GM20431 (cell line): ENCODE results near the gene NSMCE3.
"Not testable (repeated sequence)": the region's sequence is repeated elsewhere in the genome, so short reads cannot be mapped to it uniquely, and the experiment has no call there.

Source experiments
- in situ Hi-C: fragments of 300-500 bp; cut with MseI, MboI; formaldehyde crosslinking; loops from one replicate; pipeline ENCODE4 v1.15.0; 2020; ENCODE audit warnings: low sequenced_read_pairs; ENCODE audit not compliant: unreplicated experiment

Gene NSMCE3

DNA sequence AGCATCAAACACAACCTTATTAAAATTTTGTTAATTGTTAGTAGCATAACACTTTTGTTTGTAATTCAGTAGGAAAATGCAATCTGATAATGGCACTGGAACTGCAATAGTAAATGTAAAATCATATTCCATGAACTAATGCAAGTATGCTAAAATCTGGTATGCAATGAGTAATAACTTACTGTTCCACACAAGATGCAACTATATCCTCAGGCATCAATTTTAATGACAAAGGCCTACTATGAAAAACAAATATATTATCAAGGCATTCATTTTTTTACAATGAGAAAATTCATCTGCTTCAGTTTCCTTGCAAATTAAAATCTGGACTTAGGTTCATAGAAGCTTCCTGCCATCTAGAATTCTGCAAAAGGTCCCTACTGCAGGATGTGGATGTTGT is 1.4 kb upstream of the NSMCE3 start:
- in situ Hi-C loops: no loop called here

GRCh38 chr15:29270169-29270955 is 740 bp upstream of the NSMCE3 start:
- in situ Hi-C loops: no loop called here

DNA sequence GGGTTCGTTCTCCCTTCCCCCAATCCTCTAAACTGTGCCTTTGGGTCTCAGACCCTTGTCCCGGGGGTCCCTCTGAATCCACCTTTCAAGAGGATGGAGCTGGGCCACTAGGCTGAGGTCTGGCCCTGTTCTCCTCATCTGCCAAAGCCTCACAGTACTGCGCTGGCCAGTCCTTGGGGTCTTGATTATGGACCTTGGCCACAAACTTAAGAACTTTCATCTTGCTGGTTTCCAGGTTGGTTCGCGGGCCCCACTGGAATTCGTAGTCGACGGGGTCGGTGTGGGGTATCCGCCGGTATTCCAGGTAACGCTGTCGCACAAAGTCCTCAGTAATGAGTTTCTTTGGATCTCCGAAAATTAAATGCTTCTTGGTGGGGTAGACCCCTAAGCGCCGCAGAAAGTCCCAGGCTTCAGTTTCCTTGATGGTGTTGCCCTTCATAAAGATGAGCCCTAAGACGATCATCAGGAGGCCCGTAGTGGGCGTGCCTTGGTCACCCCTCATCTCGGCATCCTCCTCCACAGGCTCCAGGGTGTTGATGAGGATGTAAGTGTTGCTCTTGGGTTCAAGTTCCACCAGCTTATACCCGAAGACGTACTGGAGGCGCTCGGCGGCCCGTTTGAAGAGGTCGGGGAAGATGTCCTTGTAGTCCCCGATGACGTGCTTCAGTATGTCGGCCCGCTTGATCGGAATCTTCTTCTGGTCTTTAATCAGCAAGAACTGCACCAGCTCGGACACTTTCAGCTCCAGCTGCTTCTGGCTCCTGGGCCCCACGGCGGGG is 727 bp downstream of the NSMCE3 start:
- in situ Hi-C loops: no loop called here

DNA sequence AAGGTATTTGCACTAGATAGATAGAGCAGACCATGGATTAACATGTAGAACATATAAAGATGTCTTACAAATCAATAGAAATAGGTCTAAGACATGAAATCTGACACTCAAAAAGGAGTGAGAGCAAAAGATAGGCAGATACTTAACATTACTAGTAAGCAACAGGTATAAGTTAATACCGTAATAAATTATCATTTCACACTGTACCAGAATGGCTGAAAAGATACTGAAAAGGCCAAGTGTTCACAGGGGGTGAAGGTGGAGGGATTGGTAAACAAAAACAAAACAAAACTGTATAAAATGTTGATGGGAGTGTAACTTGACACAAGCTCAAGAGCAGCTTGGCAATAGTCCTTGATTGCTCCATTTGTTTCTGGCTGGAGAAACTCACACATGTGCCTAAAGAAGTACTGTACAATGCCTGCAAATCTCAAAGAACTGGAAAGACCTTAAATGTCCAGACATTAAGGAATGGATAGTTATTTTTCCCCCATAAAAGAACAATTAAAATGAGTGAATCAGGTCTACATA is 3.5 kb downstream of the NSMCE3 start:
- in situ Hi-C loops: no loop called here

DNA sequence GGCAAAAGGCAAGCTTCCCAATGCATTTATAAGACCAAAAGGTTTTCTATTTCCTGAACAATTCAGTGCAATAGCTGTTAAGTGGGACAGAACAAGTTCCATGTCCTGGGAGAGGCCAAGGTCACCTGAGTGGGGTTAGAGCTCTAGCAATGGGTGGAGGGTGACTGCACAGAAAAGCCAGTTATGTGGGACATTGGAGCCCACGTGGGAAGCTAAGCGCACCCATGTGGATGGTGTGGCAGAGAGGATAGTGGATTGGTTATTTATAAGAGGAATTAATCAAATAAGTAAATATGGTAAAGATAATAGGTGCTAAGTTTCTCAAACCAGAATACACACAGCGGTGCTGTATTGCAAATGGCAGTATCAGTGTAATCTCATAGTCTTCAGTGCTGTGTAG is 6.3 kb downstream of the NSMCE3 start:
- in situ Hi-C loops: no loop called here

- in situ Hi-C loops: no loop called here
These were observed 6.9 kb downstream of the NSMCE3 start for GRCh38 chr15:29262738-29263137.

DNA sequence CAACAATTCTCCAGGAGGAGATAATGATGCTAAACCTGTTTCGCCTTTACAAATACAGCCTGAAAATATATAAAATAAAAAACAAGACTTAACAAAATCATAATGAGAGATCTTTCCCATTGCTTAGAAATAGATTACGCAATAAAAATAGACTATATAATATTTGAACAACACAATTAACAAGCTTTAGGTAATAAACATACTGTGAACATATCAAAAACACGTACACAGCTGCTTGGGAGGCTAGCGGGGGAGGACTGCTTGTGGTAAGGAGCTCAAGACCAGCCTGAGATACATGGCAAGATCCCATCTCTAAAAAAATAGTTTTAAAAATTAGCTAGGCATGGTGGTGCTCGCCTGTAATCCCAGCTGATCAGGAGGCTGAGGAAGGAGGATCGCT is 8.7 kb downstream of the NSMCE3 start:
- in situ Hi-C loops: no loop called here

DNA sequence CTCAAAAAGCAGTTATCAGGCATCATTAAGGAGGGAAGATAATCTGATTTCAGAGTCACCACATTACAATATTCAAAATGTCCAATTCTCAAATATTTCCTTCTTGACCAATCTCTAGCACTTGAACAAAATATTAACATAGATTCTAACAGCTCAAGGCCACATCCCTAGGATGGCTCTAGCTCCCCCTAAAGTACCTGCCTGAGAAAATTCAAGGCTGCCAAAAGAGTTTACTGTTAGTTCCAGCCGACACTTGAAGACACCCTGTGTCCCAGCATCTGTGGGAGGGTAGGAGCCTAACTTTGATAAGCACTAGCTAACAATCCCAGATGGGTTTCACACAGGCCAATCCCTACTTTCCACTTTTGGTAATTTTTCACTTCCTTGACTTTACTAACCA is 10.4 kb downstream of the NSMCE3 start:
- in situ Hi-C loops: no loop called here

GRCh38 chr15:29252234-29252633 is 17.4 kb downstream of the NSMCE3 start:
- in situ Hi-C loops: no loop called here

- in situ Hi-C loops: no loop called here
These were observed 25.1 kb downstream of the NSMCE3 start for GRCh38 chr15:29244544-29244943.

DNA sequence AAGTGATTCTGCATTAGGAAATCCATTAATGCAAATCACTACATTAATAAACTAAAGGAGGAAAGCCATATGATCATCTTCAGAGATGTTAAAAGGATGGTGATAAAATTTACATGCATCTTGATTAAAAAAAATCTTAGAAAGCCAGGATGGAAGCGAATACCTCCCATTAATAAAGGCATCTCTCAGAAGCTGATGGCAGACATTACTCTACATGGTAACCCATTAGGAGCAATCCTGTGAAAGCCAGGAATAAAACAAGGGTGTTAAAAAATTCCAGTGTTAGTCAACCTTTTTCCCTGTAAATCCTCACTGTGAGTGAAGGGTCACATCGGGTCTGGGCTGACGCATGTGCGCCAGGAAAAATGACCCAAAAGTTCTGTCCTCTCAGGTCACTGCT is 25.5 kb downstream of the NSMCE3 start:
- in situ Hi-C loops: no loop called here

GRCh38 chr15:29242456-29243242 is 27.0 kb downstream of the NSMCE3 start:
- in situ Hi-C loops: no loop called here

GRCh38 chr15:29241207-29241606 is 28.4 kb downstream of the NSMCE3 start:
- in situ Hi-C loops: no loop called here

GRCh38 chr15:29239395-29239794 is 30.2 kb downstream of the NSMCE3 start:
- in situ Hi-C loops: no loop called here

- in situ Hi-C loops: no loop called here
These were observed 36.1 kb downstream of the NSMCE3 start for GRCh38 chr15:29233566-29233965.

- in situ Hi-C loops: no loop called here
These were observed 43.0 kb downstream of the NSMCE3 start for GRCh38 chr15:29226436-29227208.

GRCh38 chr15:29225534-29226234 is 43.9 kb downstream of the NSMCE3 start:
- in situ Hi-C loops: no loop called here

DNA sequence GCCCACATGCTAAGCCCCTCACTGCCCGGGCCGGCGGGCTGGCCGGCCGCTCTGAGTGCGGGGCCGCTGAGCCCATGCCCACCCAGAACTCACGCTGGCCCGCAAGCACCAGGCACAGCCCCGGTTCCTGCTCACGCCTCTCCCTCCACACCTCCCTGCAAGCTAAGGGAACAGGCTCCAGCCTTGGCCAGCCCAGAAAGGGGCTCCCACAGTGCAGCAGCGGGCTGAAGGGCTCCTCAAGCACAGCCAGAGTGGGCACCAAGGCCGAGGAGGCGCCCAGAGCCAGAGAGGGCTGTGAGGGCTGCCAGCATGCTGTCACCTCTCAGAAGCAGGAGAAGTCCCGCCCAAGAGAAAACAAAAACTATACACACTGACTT is 44.6 kb downstream of the NSMCE3 start:
- in situ Hi-C loops: not testable (repeated sequence)
